ENCODE results near the gene PIP5K1B. TPM values are rescaled to one million over a fixed set of nuclear protein-coding genes. Genes with fewer than 3 reads are reported as not detected.

Gene PIP5K1B
- total and polyA plus RNA-seq, 10 of the 15 experiments (the other 5 are each of a cell fraction or from before 2014, with no cell fraction given) = 6.8 to 16.3 (median 10.6) TPM

GRCh38 chr9:68981789-68982188 is 276.7 kb downstream of the PIP5K1B start (continued):
- TF ChIP-seq YY1 (IDR thresholded peaks at IDR 0.05; ENCODE audit: low read depth, low read length) (no peak), NFXL1 (IDR thresholded peaks at IDR 0.05; ENCODE audit: borderline replicate concordance) (no peak), WRNIP1 (IDR thresholded peaks at IDR 0.05; ENCODE audit: borderline replicate concordance, low read depth, low read length) (no peak), CHD1 (IDR thresholded peaks at IDR 0.05; ENCODE audit: low read depth, low read length) (no peak), SREBF2 (IDR thresholded peaks at IDR 0.05; ENCODE audit: low read length) (no peak), MYC (IDR thresholded peaks at IDR 0.05; ENCODE audit: insufficient read depth, insufficient read length, insufficient replicate concordance, low read length, severe bottlenecking) (no peak), RUNX3 (IDR thresholded peaks at IDR 0.05; ENCODE audit: low read length) (peak; percentile 86), SKIL (IDR thresholded peaks at IDR 0.05; ENCODE audit: low read depth, poor library complexity, severe bottlenecking) (peak; percentile 61), NR2C2 (IDR thresholded peaks at IDR 0.05; ENCODE audit: borderline replicate concordance, control insufficient read depth, insufficient read length, low read depth) (no peak), FOXK2 (IDR thresholded peaks at IDR 0.05) (no peak), STAT1 (conservative IDR thresholded peaks at IDR 0.05) (no peak), NFIC (IDR thresholded peaks at IDR 0.05; ENCODE audit: low read depth, low read length) (peak; percentile 72), ZSCAN29 (IDR thresholded peaks at IDR 0.05) (no peak), CREM (IDR thresholded peaks at IDR 0.05; ENCODE audit: low read depth) (no peak), SMARCA5 (IDR thresholded peaks at IDR 0.05) (no peak), TCF3 (IDR thresholded peaks at IDR 0.05; ENCODE audit: borderline replicate concordance, insufficient read depth, low read depth, low read length) (no peak), CUX1 (IDR thresholded peaks at IDR 0.05; ENCODE audit: insufficient replicate concordance, low read depth, low read length) (no peak)
